WTC11 (cell line): ENCODE data around the gene DMPK. TPM values are rescaled to one million over a fixed set of nuclear protein-coding genes. Genes with fewer than 3 reads are reported as not detected.
A peak's percentile ranks its signal among the peaks of the same experiment; 100 is the strongest.

Experiments
- ATAC-seq: fragments of 200-7000 bp; cut with Tn5 transposase; 2 replicates; pipeline ENCODE4 v1.10.0; 2021; ENCODE audit warnings: mild to moderate bottlenecking, moderate library complexity
- CTCF ChIA-PET: fragments of 300-600 bp; sonication (Branson Sonifier 250); formaldehyde crosslinking; loops from one replicate; lab custom pipeline; 2021; ENCODE audit warnings: antibody characterized with exemption; lab: Charles Lee
- POLR2A ChIA-PET: fragments of 350-600 bp; sonication (Branson Sonifier 250); formaldehyde crosslinking; loops from one replicate; lab custom pipeline; 2021; ENCODE audit warnings: antibody characterized with exemption; lab: Charles Lee
- DNase-seq: peaks from one replicate; pipeline ENCODE4 v3.0.0; 2021; ENCODE audit warnings: low spot score
- H3K27ac Mint-ChIP-seq: 2 replicates; pipeline ENCODE4 v1.8.0; 2021; ENCODE audit warnings: mixed read lengths
- H3K27me3 Mint-ChIP-seq: 2 replicates; pipeline ENCODE4 v1.8.0; 2021; ENCODE audit warnings: low read depth, mild to moderate bottlenecking, moderate library complexity, mixed read lengths
- H3K36me3 Mint-ChIP-seq: 2 replicates; pipeline ENCODE4 v1.8.0; 2021; ENCODE audit warnings: mixed read lengths
- H3K4me1 Mint-ChIP-seq: 2 replicates; pipeline ENCODE4 v1.8.0; 2022; ENCODE audit warnings: mixed read lengths
- H3K4me3 Mint-ChIP-seq: 2 replicates; pipeline ENCODE4 v1.8.0; 2021; ENCODE audit warnings: mild to moderate bottlenecking, moderate library complexity, mixed read lengths
- H3K9me3 Mint-ChIP-seq: 2 replicates; pipeline ENCODE4 v1.8.0; 2021; ENCODE audit warnings: mixed read lengths
- ATF2 ChIP-seq: sonication (generic); formaldehyde crosslinking; IDR thresholded peaks from 2 replicates; pipeline ENCODE4 v1.8.1; 2022; ENCODE audit warnings: low read depth, missing genetic modification reagents, borderline replicate concordance
- CREB1 ChIP-seq: sonication (generic); formaldehyde crosslinking; IDR thresholded peaks from 2 replicates; pipeline ENCODE4 v1.8.0; 2023; ENCODE audit warnings: mild to moderate bottlenecking, missing genetic modification reagents
- ERG ChIP-seq: fragments of 250-450 bp; sonication (Bioruptor Pico); IDR thresholded peaks from 2 replicates; pipeline ENCODE4 v1.8.0; 2021; ENCODE audit warnings: mild to moderate bottlenecking
- ETV6 ChIP-seq: sonication (generic); formaldehyde crosslinking; IDR thresholded peaks from 2 replicates; pipeline ENCODE4 v1.8.1; 2022; ENCODE audit warnings: mild to moderate bottlenecking, missing genetic modification reagents
- FOXJ3 ChIP-seq: sonication (generic); formaldehyde crosslinking; IDR thresholded peaks from 2 replicates; pipeline ENCODE4 v1.9.0; 2021; ENCODE audit warnings: missing genetic modification reagents, mild to moderate bottlenecking, borderline replicate concordance
- FOXK1 ChIP-seq: sonication (generic); formaldehyde crosslinking; IDR thresholded peaks from 2 replicates; pipeline ENCODE4 v1.8.0; 2022; ENCODE audit warnings: mild to moderate bottlenecking, moderate library complexity, missing genetic modification reagents
- GABPB1 ChIP-seq: sonication (generic); formaldehyde crosslinking; IDR thresholded peaks from 2 replicates; pipeline ENCODE4 v1.8.1; 2023; ENCODE audit warnings: mild to moderate bottlenecking, missing genetic modification reagents
- GTF2I ChIP-seq: fragments of 250-450 bp; sonication (Bioruptor Pico); conservative IDR thresholded peaks from 2 replicates; pipeline ENCODE4 v1.4.0; 2021; ENCODE audit warnings: mild to moderate bottlenecking
- JUN ChIP-seq: sonication (generic); formaldehyde crosslinking; IDR thresholded peaks from 2 replicates; pipeline ENCODE4 v1.8.0; 2023; ENCODE audit warnings: mild to moderate bottlenecking, missing genetic modification reagents
- SP1 ChIP-seq: sonication (generic); formaldehyde crosslinking; conservative IDR thresholded peaks from 2 replicates; pipeline ENCODE4 v1.8.1; 2022; ENCODE audit warnings: missing genetic modification reagents
- TP53 ChIP-seq: sonication (generic); formaldehyde crosslinking; IDR thresholded peaks from 2 replicates; pipeline ENCODE4 v1.8.1; 2023; ENCODE audit warnings: mild to moderate bottlenecking, missing genetic modification reagents
- ZNF121 ChIP-seq: sonication (generic); formaldehyde crosslinking; IDR thresholded peaks from 2 replicates; pipeline ENCODE4 v1.8.0; 2023; ENCODE audit warnings: missing genetic modification reagents
- ZNF138 ChIP-seq: sonication (generic); formaldehyde crosslinking; conservative IDR thresholded peaks from 2 replicates; pipeline ENCODE4 v1.8.1; 2022; ENCODE audit warnings: mild to moderate bottlenecking, moderate library complexity, missing genetic modification reagents
- ZNF219 ChIP-seq: sonication (generic); formaldehyde crosslinking; IDR thresholded peaks from 2 replicates; pipeline ENCODE4 v1.8.0; 2023; ENCODE audit warnings: missing genetic modification reagents, mild to moderate bottlenecking, borderline replicate concordance
- ZNF263 ChIP-seq: sonication (generic); formaldehyde crosslinking; IDR thresholded peaks from 2 replicates; pipeline ENCODE4 v1.8.1; 2022; ENCODE audit warnings: low read depth, mild to moderate bottlenecking, moderate library complexity, missing genetic modification reagents
- ZNF416 ChIP-seq: fragments of 250-450 bp; sonication (Bioruptor Pico); IDR thresholded peaks from 2 replicates; pipeline ENCODE4 v1.9.0; 2021; ENCODE audit warnings: mild to moderate bottlenecking, inconsistent platforms
- total RNA-seq: library from RNA; stranded (reverse); gene quantifications from 3 replicates; pipeline ENCODE4 v1.2.3, GENCODE V29; 2021
- TF ChIP-seq, protein P1 (sequence below): sonication (generic); formaldehyde crosslinking; conservative IDR thresholded peaks from 2 replicates; pipeline ENCODE4 v1.8.1; 2022; ENCODE audit warnings: mild to moderate bottlenecking, missing genetic modification reagents
- TF ChIP-seq, protein P2 (sequence below): sonication (generic); formaldehyde crosslinking; IDR thresholded peaks from 2 replicates; pipeline ENCODE4 v1.8.1; 2022; ENCODE audit warnings: low read depth, mild to moderate bottlenecking, moderate library complexity, missing genetic modification reagents, borderline replicate concordance
- TF ChIP-seq, protein P3 (sequence below): sonication (generic); formaldehyde crosslinking; IDR thresholded peaks from 2 replicates; pipeline ENCODE4 v1.8.0; 2022; ENCODE audit warnings: mild to moderate bottlenecking, missing genetic modification reagents
- TF ChIP-seq, protein P4 (sequence below): sonication (generic); formaldehyde crosslinking; IDR thresholded peaks from 2 replicates; pipeline ENCODE4 v1.8.0; 2023; ENCODE audit warnings: missing genetic modification reagents
- TF ChIP-seq, protein P5 (sequence below): sonication (generic); formaldehyde crosslinking; IDR thresholded peaks from 2 replicates; pipeline ENCODE4 v1.8.1; 2023; ENCODE audit warnings: mild to moderate bottlenecking, missing genetic modification reagents
- TF ChIP-seq, protein P6 (sequence below): sonication (generic); formaldehyde crosslinking; IDR thresholded peaks from 2 replicates; pipeline ENCODE4 v1.8.1; 2023; ENCODE audit warnings: mild to moderate bottlenecking, moderate library complexity, missing genetic modification reagents

DMPK gene
- total RNA-seq, 1 experiment from 2014 or later, result 42.7 TPM

DNA sequence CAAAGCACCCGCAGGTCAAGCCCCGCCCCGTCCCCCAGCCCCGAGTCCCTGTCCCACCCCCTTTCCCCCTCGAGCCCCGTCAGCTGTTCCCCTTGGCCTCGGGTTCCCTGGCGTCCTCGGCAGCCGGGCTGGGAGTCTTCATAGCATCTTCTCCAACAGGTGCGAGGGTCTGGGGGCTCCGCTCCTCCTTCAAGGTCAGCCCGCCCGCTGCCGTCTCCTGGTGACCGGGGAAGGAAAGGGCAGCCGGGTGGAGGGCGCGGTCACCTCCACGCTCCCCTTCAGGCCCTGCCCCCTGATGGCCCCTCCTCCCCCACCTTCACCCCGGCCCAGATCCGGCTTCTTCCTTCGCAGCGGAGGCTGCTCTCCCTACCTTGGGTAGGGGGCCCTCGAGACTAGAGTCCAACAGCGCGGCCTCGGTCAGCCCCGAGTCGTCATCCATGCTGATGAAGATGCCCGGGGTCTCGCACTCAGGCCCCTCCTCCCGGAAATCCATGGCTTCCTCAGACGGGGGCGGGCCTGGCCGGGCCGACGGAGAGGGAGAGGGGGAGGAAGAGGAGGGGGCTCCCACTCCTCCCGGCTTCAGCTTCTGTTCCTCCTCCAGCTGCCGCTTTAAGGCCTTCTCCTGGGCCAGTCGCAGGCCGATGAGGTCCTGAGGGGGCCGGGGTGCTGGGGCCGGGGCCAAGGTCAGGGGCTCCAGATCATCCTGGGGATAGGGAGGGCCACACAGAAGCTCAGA lies 33.4 kb upstream of the DMPK start:
- H3K4me1 Mint-ChIP-seq, result peaks cover 34% of the 10 kb centered on the region
- H3K27me3 Mint-ChIP-seq, result no peaks in the 10 kb centered on the region; the same call in none of the 2 replicates
- peak overlapping the region; percentile 89 for H3K4me3 Mint-ChIP-seq
- TF ChIP-seq FOXJ3 (CRISPR knock-in tag) (no peak), ZNF219 (CRISPR knock-in tag) (no peak), ZNF138 (peak; percentile 56; the same call in 1 of the 2 replicates), GABPB1 (CRISPR knock-in tag) (no peak), GTF2I (no peak), JUN (CRISPR knock-in tag) (no peak), TP53 (0 out of 2 replicates have a peak, but pooled peaks have one; percentile 8), ZNF263 (peak; percentile 93), ZNF121 (CRISPR knock-in tag) (peak; percentile 92), ATF2 (CRISPR knock-in tag) (no peak), FOXK1 (CRISPR knock-in tag) (0 out of 2 replicates have a peak, but pooled peaks have one; percentile 45), ZNF416 (CRISPR knock-in tag) (no peak), ERG (CRISPR knock-in tag) (no peak), ETV6 (peak; percentile 71), CREB1 (CRISPR knock-in tag) (no peak), SP1 (CRISPR knock-in tag) (peak; percentile 68)
- TF ChIP-seq, protein P1, sequence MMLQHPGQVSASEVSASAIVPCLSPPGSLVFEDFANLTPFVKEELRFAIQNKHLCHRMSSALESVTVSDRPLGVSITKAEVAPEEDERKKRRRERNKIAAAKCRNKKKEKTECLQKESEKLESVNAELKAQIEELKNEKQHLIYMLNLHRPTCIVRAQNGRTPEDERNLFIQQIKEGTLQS (CRISPR knock-in tag), result no peak
- TF ChIP-seq, protein P2, sequence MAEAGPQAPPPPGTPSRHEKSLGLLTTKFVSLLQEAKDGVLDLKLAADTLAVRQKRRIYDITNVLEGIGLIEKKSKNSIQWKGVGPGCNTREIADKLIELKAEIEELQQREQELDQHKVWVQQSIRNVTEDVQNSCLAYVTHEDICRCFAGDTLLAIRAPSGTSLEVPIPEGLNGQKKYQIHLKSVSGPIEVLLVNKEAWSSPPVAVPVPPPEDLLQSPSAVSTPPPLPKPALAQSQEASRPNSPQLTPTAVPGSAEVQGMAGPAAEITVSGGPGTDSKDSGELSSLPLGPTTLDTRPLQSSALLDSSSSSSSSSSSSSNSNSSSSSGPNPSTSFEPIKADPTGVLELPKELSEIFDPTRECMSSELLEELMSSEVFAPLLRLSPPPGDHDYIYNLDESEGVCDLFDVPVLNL (CRISPR knock-in tag), result no peak
- TF ChIP-seq, protein P3, sequence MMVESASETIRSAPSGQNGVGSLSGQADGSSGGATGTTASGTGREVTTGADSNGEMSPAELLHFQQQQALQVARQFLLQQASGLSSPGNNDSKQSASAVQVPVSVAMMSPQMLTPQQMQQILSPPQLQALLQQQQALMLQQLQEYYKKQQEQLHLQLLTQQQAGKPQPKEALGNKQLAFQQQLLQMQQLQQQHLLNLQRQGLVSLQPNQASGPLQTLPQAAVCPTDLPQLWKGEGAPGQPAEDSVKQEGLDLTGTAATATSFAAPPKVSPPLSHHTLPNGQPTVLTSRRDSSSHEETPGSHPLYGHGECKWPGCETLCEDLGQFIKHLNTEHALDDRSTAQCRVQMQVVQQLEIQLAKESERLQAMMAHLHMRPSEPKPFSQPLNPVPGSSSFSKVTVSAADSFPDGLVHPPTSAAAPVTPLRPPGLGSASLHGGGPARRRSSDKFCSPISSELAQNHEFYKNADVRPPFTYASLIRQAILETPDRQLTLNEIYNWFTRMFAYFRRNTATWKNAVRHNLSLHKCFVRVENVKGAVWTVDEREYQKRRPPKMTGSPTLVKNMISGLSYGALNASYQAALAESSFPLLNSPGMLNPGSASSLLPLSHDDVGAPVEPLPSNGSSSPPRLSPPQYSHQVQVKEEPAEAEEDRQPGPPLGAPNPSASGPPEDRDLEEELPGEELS, result 0 out of 2 replicates have a peak, but pooled peaks have one; percentile 17
- TF ChIP-seq, protein P4, sequence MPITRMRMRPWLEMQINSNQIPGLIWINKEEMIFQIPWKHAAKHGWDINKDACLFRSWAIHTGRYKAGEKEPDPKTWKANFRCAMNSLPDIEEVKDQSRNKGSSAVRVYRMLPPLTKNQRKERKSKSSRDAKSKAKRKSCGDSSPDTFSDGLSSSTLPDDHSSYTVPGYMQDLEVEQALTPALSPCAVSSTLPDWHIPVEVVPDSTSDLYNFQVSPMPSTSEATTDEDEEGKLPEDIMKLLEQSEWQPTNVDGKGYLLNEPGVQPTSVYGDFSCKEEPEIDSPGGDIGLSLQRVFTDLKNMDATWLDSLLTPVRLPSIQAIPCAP (CRISPR knock-in tag), result 0 out of 2 replicates have a peak, but pooled peaks have one; percentile 26
- TF ChIP-seq, protein P5, sequence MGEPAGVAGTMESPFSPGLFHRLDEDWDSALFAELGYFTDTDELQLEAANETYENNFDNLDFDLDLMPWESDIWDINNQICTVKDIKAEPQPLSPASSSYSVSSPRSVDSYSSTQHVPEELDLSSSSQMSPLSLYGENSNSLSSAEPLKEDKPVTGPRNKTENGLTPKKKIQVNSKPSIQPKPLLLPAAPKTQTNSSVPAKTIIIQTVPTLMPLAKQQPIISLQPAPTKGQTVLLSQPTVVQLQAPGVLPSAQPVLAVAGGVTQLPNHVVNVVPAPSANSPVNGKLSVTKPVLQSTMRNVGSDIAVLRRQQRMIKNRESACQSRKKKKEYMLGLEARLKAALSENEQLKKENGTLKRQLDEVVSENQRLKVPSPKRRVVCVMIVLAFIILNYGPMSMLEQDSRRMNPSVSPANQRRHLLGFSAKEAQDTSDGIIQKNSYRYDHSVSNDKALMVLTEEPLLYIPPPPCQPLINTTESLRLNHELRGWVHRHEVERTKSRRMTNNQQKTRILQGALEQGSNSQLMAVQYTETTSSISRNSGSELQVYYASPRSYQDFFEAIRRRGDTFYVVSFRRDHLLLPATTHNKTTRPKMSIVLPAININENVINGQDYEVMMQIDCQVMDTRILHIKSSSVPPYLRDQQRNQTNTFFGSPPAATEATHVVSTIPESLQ (CRISPR knock-in tag), result no peak
- TF ChIP-seq, protein P6, sequence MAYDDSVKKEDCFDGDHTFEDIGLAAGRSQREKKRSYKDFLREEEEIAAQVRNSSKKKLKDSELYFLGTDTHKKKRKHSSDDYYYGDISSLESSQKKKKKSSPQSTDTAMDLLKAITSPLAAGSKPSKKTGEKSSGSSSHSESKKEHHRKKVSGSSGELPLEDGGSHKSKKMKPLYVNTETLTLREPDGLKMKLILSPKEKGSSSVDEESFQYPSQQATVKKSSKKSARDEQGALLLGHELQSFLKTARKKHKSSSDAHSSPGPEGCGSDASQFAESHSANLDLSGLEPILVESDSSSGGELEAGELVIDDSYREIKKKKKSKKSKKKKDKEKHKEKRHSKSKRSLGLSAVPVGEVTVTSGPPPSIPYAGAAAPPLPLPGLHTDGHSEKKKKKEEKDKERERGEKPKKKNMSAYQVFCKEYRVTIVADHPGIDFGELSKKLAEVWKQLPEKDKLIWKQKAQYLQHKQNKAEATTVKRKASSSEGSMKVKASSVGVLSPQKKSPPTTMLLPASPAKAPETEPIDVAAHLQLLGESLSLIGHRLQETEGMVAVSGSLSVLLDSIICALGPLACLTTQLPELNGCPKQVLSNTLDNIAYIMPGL (CRISPR knock-in tag), result 0 out of 2 replicates have a peak, but pooled peaks have one; percentile 11
- ChIA-PET POLR2A (interaction anchor here (0.6 to 4.0 kb wide), 8 partner anchors 16 to 296 kb away, joined by 3 to 47 read pairs (median 4); partner anchors contain the start of genes DMWD, FOXA3, QPCTL and SIX5), CTCF (interaction anchor here (0.9 to 7.2 kb wide), 24 partner anchors 8 to 1536 kb away, joined by 3 to 135 read pairs (median 10); partner anchors contain the start of genes DMPK, DMWD, FOXA3 and IRF2BP1)
- ATAC-seq (peak; percentile 52), DNase-seq (peak; percentile 89)
- peak overlapping the region; percentile 95 for H3K27ac Mint-ChIP-seq
- no peaks in the 10 kb centered on the region for H3K9me3 Mint-ChIP-seq
- peaks cover 8% of the 10 kb centered on the region for H3K36me3 Mint-ChIP-seq
